ENCODE measurements around the gene ZBTB47. TPM values are rescaled to one million over a fixed set of nuclear protein-coding genes. Genes with fewer than 3 reads are reported as not detected.

Gene ZBTB47
- total RNA-seq, 5 donors from 2014 or later (not counting 1 experiment from before 2014, with no cell fraction given) = 0.53 to 1.2 (median 0.98) TPM

GRCh38 chr3:42666577-42666998 is 13.1 kb downstream of the ZBTB47 start:
- ChIA-PET POLR2A (no interaction called here), CTCF (no interaction called here)
- Histone ChIP-seq H3K4me3 (ENCODE audit: control insufficient read depth in 1 of 2, extremely low read depth in 1 of 2, low read length in 1 of 2) (no peak overlapping the region), H3K36me3 (ENCODE audit: control insufficient read depth in 2 of 2, extremely low read depth in 1 of 2, insufficient read depth in 1 of 2, low read length in 1 of 2) (no peaks in the 10 kb centered on the region), H3K4me1 (ENCODE audit: control insufficient read depth in 1 of 2, extremely low read depth in 1 of 2, insufficient read depth in 2 of 2, low read length in 2 of 2) (no peaks in the 10 kb centered on the region), H3K27ac (ENCODE audit: low read length) (no peak overlapping the region), H3K27me3 (replicated peaks in 1 of 2; ENCODE audit: control insufficient read depth in 2 of 2, extremely low read depth in 1 of 2, insufficient read depth in 2 of 2, low read length in 1 of 2) (peaks cover 0 to 20% of the 10 kb centered on the region in 2 experiments), H3K9me3 (no peaks in the 10 kb centered on the region)
- DNase-seq (no peak), ATAC-seq (replicated peaks in 1 of 4) (no peak)
- H3K4me3 Mint-ChIP-seq = no peak overlapping the region
- no peaks in the 10 kb centered on the region for H3K36me3 Mint-ChIP-seq
- WGBS (ENCODE audit: insufficient coverage) = 67% methylated on average over 1 of the region's 4 CpGs
- H3K27me3 Mint-ChIP-seq = peaks cover 0 to 5% of the 10 kb centered on the region in 2 donors
- no peaks in the 10 kb centered on the region for H3K4me1 Mint-ChIP-seq
- H3K27ac Mint-ChIP-seq = no peak overlapping the region
- H3K9me3 Mint-ChIP-seq = no peaks in the 10 kb centered on the region

GRCh38 chr3:42667096-42667522 is 13.6 kb downstream of the ZBTB47 start:
- H3K9me3 ChIP-seq = no peaks in the 10 kb centered on the region
- POLR2A ChIA-PET = no interaction called here
- ATAC-seq (replicated peaks in 1 of 4) (no peak), DNase-seq (no peak)
- H3K27me3 ChIP-seq (replicated peaks in 1 of 2; ENCODE audit: control insufficient read depth in 2 of 2, extremely low read depth in 1 of 2, insufficient read depth in 2 of 2, low read length in 1 of 2) = peaks cover 0 to 20% of the 10 kb centered on the region in 2 experiments
- H3K36me3 Mint-ChIP-seq = no peaks in the 10 kb centered on the region
- H3K27me3 Mint-ChIP-seq = peaks cover 0 to 5% of the 10 kb centered on the region in 2 donors
- no peak overlapping the region for H3K4me3 Mint-ChIP-seq
- CTCF ChIA-PET = no interaction called here
- H3K27ac ChIP-seq (ENCODE audit: low read length) = no peak overlapping the region
- no peaks in the 10 kb centered on the region for H3K36me3 ChIP-seq (ENCODE audit: control insufficient read depth in 2 of 2, extremely low read depth in 1 of 2, insufficient read depth in 1 of 2, low read length in 1 of 2)
- H3K4me1 ChIP-seq (ENCODE audit: control insufficient read depth in 1 of 2, extremely low read depth in 1 of 2, insufficient read depth in 2 of 2, low read length in 2 of 2) = no peaks in the 10 kb centered on the region
- H3K4me1 Mint-ChIP-seq = no peaks in the 10 kb centered on the region
- WGBS (ENCODE audit: insufficient coverage) = 70% methylated on average over 5 of the region's 7 CpGs
- H3K27ac Mint-ChIP-seq = no peak overlapping the region
- H3K9me3 Mint-ChIP-seq = no peaks in the 10 kb centered on the region
- no peak overlapping the region for H3K4me3 ChIP-seq (ENCODE audit: control insufficient read depth in 1 of 2, extremely low read depth in 1 of 2, low read length in 1 of 2)

GRCh38 chr3:42667523-42668412 is 14.3 kb downstream of the ZBTB47 start:
- ATAC-seq (replicated peaks in 1 of 4) = no peak
- peaks cover 0 to 5% of the 10 kb centered on the region in 2 donors for H3K27me3 Mint-ChIP-seq
- ChIA-PET POLR2A (no interaction called here), CTCF (no interaction called here)
- no peak overlapping the region for H3K27ac Mint-ChIP-seq
- no peak overlapping the region for H3K4me3 Mint-ChIP-seq
- peaks cover 0 to 5% (median 3%) of the 10 kb centered on the region in 3 donors for H3K9me3 Mint-ChIP-seq
- Histone ChIP-seq H3K36me3 (ENCODE audit: control insufficient read depth in 2 of 2, extremely low read depth in 1 of 2, insufficient read depth in 1 of 2, low read length in 1 of 2) (no peaks in the 10 kb centered on the region), H3K4me1 (ENCODE audit: control insufficient read depth in 1 of 2, extremely low read depth in 1 of 2, insufficient read depth in 2 of 2, low read length in 2 of 2) (no peaks in the 10 kb centered on the region), H3K9me3 (no peaks in the 10 kb centered on the region), H3K4me3 (ENCODE audit: control insufficient read depth in 1 of 2, extremely low read depth in 1 of 2, low read length in 1 of 2) (no peak overlapping the region), H3K27me3 (replicated peaks in 1 of 2; ENCODE audit: control insufficient read depth in 2 of 2, extremely low read depth in 1 of 2, insufficient read depth in 2 of 2, low read length in 1 of 2) (peaks cover 0 to 20% of the 10 kb centered on the region in 2 experiments), H3K27ac (ENCODE audit: low read length) (no peak overlapping the region)
- 53% methylated on average over 8 of the region's 8 CpGs for WGBS (ENCODE audit: insufficient coverage)
- peak in 1 of 35 experiments; percentile 9 for DNase-seq
- H3K36me3 Mint-ChIP-seq = no peaks in the 10 kb centered on the region
- H3K4me1 Mint-ChIP-seq = no peaks in the 10 kb centered on the region

GRCh38 chr3:42668413-42668760 is 14.9 kb downstream of the ZBTB47 start:
- ChIA-PET CTCF (no interaction called here), POLR2A (no interaction called here)
- H3K27me3 ChIP-seq (replicated peaks in 1 of 2; ENCODE audit: control insufficient read depth in 2 of 2, extremely low read depth in 1 of 2, insufficient read depth in 2 of 2, low read length in 1 of 2) = peaks cover 0 to 20% of the 10 kb centered on the region in 2 experiments
- DNase-seq (no peak), ATAC-seq (replicated peaks in 1 of 4) (no peak)
- Mint-ChIP-seq H3K4me3 (no peak overlapping the region), H3K4me1 (no peaks in the 10 kb centered on the region), H3K27ac (no peak overlapping the region), H3K36me3 (no peaks in the 10 kb centered on the region), H3K9me3 (peaks cover 0 to 7% (median 3%) of the 10 kb centered on the region in 3 donors), H3K27me3 (peaks cover 0 to 5% of the 10 kb centered on the region in 2 donors)
- H3K4me1 ChIP-seq (ENCODE audit: control insufficient read depth in 1 of 2, extremely low read depth in 1 of 2, insufficient read depth in 2 of 2, low read length in 2 of 2) = no peaks in the 10 kb centered on the region
- H3K36me3 ChIP-seq (ENCODE audit: control insufficient read depth in 2 of 2, extremely low read depth in 1 of 2, insufficient read depth in 1 of 2, low read length in 1 of 2) = no peaks in the 10 kb centered on the region
- no CpG with 5 or more reads among the region's 2 CpGs for WGBS (ENCODE audit: insufficient coverage)
- H3K9me3 ChIP-seq = no peaks in the 10 kb centered on the region
- H3K27ac ChIP-seq (ENCODE audit: low read length) = no peak overlapping the region
- H3K4me3 ChIP-seq (ENCODE audit: control insufficient read depth in 1 of 2, extremely low read depth in 1 of 2, low read length in 1 of 2) = no peak overlapping the region

- H3K4me3 Mint-ChIP-seq = no peak overlapping the region
- peak in 1 of 35 experiments; percentile 15 for DNase-seq
- H3K4me3 ChIP-seq (ENCODE audit: control insufficient read depth in 1 of 2, extremely low read depth in 1 of 2, low read length in 1 of 2) = no peak overlapping the region
- no peaks in the 10 kb centered on the region for H3K4me1 Mint-ChIP-seq
- CTCF ChIA-PET = no interaction called here
- H3K27ac Mint-ChIP-seq = no peak overlapping the region
- H3K36me3 ChIP-seq (ENCODE audit: control insufficient read depth in 2 of 2, extremely low read depth in 1 of 2, insufficient read depth in 1 of 2, low read length in 1 of 2) = no peaks in the 10 kb centered on the region
- peaks cover 0 to 20% of the 10 kb centered on the region in 2 experiments for H3K27me3 ChIP-seq (replicated peaks in 1 of 2; ENCODE audit: control insufficient read depth in 2 of 2, extremely low read depth in 1 of 2, insufficient read depth in 2 of 2, low read length in 1 of 2)
- peaks cover 0 to 7% (median 3%) of the 10 kb centered on the region in 3 donors for H3K9me3 Mint-ChIP-seq
- no peaks in the 10 kb centered on the region for H3K36me3 Mint-ChIP-seq
- peaks cover 0 to 5% of the 10 kb centered on the region in 2 donors for H3K27me3 Mint-ChIP-seq
- H3K4me1 ChIP-seq (ENCODE audit: control insufficient read depth in 1 of 2, extremely low read depth in 1 of 2, insufficient read depth in 2 of 2, low read length in 2 of 2) = no peaks in the 10 kb centered on the region
- H3K9me3 ChIP-seq = no peaks in the 10 kb centered on the region
- 97% methylated on average over 4 of the region's 4 CpGs for WGBS (ENCODE audit: insufficient coverage)
- no peak overlapping the region for H3K27ac ChIP-seq (ENCODE audit: low read length)
- POLR2A ChIA-PET = no interaction called here
- ATAC-seq (replicated peaks in 1 of 4) = no peak
These were observed 15.3 kb downstream of the ZBTB47 start for GRCh38 chr3:42668793-42669217.

- CTCF ChIA-PET = no interaction called here
- no peak overlapping the region for H3K27ac Mint-ChIP-seq
- H3K4me1 ChIP-seq (ENCODE audit: control insufficient read depth in 1 of 2, extremely low read depth in 1 of 2, insufficient read depth in 2 of 2, low read length in 2 of 2) = no peaks in the 10 kb centered on the region
- no peak overlapping the region for H3K27ac ChIP-seq (ENCODE audit: low read length)
- POLR2A ChIA-PET = no interaction called here
- H3K4me3 Mint-ChIP-seq = no peak overlapping the region
- no peak overlapping the region for H3K4me3 ChIP-seq (ENCODE audit: control insufficient read depth in 1 of 2, extremely low read depth in 1 of 2, low read length in 1 of 2)
- H3K36me3 ChIP-seq (ENCODE audit: control insufficient read depth in 2 of 2, extremely low read depth in 1 of 2, insufficient read depth in 1 of 2, low read length in 1 of 2) = no peaks in the 10 kb centered on the region
- peaks cover 0 to 5% of the 10 kb centered on the region in 2 donors for H3K27me3 Mint-ChIP-seq
- no peaks in the 10 kb centered on the region for H3K4me1 Mint-ChIP-seq
- no peaks in the 10 kb centered on the region for H3K36me3 Mint-ChIP-seq
- 87% methylated on average over 6 of the region's 7 CpGs for WGBS (ENCODE audit: insufficient coverage)
- H3K9me3 Mint-ChIP-seq = peaks cover 0 to 7% (median 3%) of the 10 kb centered on the region in 3 donors
- peaks cover 0 to 20% of the 10 kb centered on the region in 2 experiments for H3K27me3 ChIP-seq (replicated peaks in 1 of 2; ENCODE audit: control insufficient read depth in 2 of 2, extremely low read depth in 1 of 2, insufficient read depth in 2 of 2, low read length in 1 of 2)
- DNase-seq (peak in 1 of 35 experiments; percentile 12), ATAC-seq (replicated peaks in 1 of 4) (no peak)
- no peaks in the 10 kb centered on the region for H3K9me3 ChIP-seq
These were observed 16.6 kb downstream of the ZBTB47 start for GRCh38 chr3:42670051-42670576.

Data from T-cell (primary cell).